ENCODE data around the gene SWT1.

The SWT1 gene

DNA sequence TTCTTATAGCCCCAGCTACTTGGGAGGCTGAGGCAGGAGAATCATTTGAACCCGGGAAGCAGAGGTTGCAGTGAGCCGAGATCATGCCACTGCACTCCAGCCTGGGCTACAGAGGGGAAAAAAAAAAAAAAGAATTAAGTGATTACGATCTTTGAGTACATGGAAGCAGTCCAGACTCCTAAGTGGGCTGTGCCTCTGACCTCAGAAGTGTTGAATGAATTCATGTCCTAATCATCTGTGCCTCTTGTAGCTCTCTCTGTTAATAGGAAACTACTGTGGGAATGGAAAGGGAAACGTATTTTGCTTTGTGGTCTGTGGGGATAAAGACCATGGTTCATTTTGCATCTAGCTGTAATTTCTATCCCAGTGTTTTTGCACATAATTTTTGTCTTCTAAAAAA is 168.4 kb downstream of the SWT1 start:
- DNase-seq = no peak

DNA sequence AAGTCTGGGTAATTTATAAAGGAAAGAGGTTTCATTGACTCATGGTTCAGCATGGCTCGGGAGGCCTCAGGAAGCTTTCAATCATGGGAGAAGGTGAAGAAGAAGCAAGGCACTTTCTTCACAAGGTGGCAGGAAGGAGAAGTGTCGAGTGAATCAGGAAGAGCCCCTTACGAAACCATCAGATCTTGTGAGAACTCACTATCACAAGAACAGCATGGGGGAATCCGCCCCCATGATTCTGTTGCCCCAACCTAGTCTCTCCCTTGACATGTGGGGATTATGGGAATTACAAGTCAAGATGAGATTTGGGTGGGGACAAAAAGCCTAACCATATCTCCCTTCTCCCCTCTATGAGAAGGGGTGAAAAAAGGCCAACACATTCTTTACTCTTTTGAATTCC is 171.3 kb downstream of the SWT1 start:
- no peak for DNase-seq

DNA sequence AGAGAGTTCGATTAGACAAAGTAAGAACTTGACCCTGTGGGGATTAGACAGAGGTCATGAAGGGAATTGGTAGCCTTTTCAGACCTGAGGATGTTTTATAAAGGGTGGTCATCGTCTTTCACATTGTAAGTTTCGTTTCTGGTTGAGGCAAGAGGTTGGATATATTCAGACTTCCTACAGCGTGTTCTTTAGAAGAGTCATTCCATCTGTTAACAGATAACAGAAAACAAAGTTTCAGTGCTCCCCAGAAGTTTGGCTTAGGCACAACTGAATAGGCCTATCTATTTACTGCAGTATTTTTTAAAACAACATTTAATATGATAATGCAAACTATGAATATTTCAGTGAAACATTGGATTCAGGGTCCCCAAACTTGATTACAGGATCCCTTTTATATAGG is 177.2 kb downstream of the SWT1 start:
- DNase-seq = no peak

- DNase-seq = no peak
Observed at GRCh38 chr1:185337246-185337645, 180.3 kb downstream of the SWT1 start.

DNA sequence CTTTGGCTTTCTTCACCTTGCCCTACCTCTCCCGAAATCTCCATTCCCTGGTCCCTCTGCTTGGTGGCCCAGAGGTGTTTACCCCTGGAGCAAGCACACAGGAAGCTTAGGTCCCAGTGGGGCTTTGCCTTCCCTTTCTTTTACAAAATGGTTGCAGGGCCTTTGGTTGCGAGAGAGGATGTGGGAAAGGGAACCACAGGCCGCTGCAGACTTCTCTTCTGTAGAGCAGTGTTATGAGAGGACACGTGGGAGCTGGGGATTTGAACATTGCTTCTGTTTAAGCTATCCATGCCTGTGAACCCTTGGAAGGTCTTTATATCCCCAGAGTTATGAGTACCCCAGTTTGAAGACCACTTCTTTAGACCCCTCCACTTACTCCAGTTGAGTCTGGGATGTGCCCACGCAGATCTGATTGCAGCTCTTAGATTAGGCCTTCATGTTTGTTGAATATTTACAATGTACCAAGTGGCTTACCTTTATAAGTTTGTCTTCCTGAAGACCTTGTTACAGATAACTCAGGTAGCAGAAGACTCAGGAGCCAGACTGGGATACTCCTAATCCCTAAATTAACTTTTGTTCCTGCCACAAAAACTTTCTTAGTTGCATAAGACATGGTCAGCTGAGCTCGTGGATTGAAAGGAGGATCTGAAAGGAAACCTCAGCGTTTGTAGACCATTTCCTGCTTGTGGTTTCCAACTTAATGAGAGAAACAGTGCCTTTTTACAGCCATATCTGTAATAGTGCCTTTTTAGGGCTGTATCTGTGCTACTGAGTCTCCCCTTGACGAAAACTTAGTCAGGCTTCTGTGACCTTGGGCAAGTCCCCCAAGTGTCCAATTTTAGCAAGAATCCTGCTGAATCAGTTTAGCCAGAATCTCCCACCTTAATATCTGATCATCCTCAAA is 182.0 kb downstream of the SWT1 start:
- no peak for DNase-seq

GRCh38 chr1:185341196-185341781 is 184.3 kb downstream of the SWT1 start:
- DNase-seq = no peak

Data from NCI-H748 treated with DMSO at 0.1 percent for 48 hours (cell line).